DMS79 (cell line): ENCODE results near the gene AGPAT2.
"Not testable (repeated sequence)": the region's sequence is repeated elsewhere in the genome, so short reads cannot be mapped to it uniquely, and the experiment has no call there.

Experiments used
- DNase-seq: peaks from one replicate; lab custom pipeline; 2025; lab: John Stamatoyannopoulos, UW

Gene AGPAT2

GRCh38 chr9:136720251-136720897 is 33.1 kb upstream of the AGPAT2 start:
- no peak for DNase-seq

- DNase-seq, result no peak
These were observed 32.1 kb upstream of the AGPAT2 start for GRCh38 chr9:136719195-136719880.

DNA sequence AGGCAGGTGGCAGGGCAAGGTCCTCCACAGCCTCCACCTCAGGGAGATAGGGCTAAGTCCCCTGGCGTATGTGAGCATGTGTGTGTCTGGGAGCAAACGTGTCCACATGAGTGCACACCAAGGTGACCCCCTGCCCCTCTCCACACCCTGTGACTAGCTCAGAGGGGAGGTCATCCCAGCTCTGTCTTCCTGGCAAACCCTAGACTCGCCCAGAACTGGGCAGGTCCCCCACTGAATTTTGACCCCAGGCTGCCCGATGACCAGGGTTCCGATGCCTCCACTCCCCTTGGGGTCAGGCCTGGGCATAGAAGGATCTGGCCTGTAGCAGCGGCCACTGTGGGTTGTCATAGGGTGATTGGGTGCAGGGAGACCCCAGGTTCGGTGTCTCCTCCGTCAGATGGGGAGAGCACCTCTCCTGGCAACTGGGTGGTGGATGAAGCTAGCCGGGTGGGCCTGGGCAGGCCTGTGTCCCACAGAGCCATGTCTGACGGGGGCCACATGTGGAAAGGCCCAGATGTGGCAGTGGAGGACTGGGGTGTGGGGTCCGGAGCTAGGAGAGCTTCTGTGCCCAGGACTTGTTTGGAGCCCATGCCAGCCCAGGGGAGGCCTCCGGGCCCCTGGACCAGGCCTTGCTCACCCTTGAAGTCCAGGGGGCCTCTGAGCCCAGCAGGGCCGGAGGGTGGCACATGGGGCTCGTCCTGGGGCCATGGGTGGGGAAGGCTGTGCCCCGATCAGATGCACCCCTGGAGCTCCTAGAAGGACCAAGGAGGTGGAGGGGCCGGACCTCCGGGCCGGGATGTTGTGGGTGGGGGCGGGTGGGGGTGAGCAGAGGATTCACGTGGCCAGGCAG is 31.3 kb upstream of the AGPAT2 start:
- no peak for DNase-seq

GRCh38 chr9:136717399-136717798 is 30.1 kb upstream of the AGPAT2 start:
- DNase-seq, result no peak

GRCh38 chr9:136714893-136715274 is 27.6 kb upstream of the AGPAT2 start:
- DNase-seq, result no peak

- no peak for DNase-seq
These were observed 27.0 kb upstream of the AGPAT2 start for GRCh38 chr9:136714096-136714892.

GRCh38 chr9:136713550-136713949 is 26.3 kb upstream of the AGPAT2 start:
- no peak for DNase-seq

GRCh38 chr9:136712690-136713544 is 25.7 kb upstream of the AGPAT2 start:
- DNase-seq, result no peak

DNA sequence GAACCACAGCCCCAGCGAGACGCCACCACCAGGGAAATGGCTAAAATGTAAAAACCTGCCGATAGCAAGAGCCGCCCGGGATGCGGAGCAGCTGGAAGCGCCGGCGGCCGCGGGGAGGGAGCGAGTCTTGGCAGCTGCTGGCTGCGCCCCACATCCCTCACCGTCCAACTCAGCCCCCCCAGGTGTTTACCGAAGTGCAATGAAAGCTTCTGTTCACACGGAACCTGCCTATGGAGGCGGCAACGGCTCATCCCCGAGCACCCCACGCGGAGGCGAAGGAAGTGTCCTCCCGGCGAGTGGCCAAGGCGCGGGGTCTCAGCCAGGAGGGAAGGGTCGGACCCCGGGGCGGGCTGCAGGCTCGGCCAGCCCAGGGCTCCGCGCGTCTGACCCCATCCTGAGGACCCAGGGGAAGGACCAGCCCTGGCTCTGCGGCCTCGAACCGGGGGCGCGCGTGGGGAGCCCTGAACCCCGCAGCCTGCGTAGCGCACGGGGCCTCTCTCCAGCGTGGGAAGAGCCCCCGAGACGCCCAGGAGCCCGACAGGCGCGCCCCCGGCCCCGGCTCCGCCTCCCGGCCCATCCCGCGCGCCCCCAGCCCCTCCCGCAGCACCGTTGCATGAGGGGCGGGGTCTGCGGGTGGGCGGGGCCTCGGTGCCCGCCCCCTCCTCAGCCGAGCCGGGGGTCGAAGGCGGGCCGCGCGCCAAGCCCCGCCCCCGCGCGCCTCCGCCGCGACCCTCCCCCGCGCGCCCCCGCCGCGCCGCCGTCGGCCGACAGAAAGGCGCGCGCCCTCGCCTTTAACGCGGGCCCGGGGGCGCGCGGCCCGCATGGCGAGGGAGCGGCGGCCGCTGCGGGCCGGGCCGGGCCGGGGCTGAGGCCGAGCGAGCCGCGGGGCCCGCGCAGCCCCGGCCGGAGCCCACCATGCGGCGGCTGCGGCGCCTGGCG is 24.8 kb upstream of the AGPAT2 start, which contains the start of gene DIPK1B:
Gene DIPK1B, plus strand, starts transcription at position 822 of the 939 bp plus-strand sequence. Its CDS starts 94 bp downstream, at position 916.
- no peak for DNase-seq

DNA sequence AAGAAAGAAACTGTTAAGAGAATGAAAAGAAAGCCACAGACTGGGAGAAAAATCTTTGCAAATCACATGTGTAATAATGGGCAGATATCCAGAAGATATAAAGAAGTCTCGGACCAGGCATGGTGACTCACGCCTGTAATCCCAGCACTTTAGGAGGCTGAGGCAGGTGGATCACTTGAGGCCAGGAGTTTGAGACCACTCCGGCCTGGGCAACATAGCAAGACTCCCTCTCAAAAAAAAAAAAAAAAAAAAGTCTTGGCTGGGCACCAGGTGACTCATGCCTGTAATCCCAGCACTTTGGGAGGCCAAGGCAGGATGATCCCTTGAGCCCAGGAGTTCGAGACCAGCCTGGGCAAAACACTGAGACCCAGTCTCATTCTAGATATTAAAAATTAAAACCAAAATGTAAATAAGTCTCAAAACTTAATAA is 24.0 kb upstream of the AGPAT2 start:
- DNase-seq, result not testable (repeated sequence)

DNA sequence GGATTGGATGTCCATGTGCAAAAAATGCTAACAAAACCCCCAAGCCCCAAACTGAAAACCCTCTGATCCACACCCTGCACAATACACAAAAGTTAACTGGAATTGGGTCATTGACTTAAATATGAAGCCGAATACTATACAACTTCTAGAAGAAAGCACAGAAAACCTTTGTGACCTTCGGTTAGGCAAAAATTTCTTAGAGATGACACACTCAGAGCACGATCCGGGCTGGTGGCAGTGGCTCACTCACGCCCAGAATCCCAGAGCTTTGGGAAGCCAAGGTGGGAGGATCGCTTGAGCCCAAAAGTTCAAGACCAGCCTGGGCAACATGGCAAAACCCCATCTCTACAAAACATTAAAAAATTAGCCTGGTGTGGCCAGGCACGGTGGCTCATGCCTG is 23.3 kb upstream of the AGPAT2 start:
- DNase-seq, result no peak

- DNase-seq, result no peak
These were observed 22.3 kb upstream of the AGPAT2 start for GRCh38 chr9:136709454-136710109.

- DNase-seq, result no peak
These were observed 20.7 kb upstream of the AGPAT2 start for GRCh38 chr9:136707849-136708517.

GRCh38 chr9:136707011-136707410 is 19.8 kb upstream of the AGPAT2 start:
- no peak for DNase-seq

GRCh38 chr9:136705564-136705963 is 18.3 kb upstream of the AGPAT2 start:
- no peak for DNase-seq

DNA sequence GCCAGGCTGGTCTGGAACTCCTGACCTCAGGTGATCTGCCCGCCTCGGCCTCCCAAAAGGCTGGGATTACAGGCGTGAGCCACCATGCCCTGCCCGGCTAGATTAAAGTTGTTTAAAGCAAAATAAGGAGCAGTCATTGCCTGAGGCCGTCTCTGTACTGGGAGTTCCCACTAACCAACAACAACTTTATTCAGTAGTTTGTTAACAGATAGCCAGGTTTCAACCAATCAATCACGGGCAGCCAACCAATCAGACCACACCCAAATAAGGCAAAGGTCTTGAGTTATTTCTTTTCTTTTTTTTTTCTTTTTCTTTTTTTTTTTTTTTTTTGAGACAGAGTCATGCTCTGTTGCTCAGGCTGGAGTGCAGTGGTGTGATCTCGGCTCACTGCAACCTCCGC is 17.5 kb upstream of the AGPAT2 start:
- not testable (repeated sequence) for DNase-seq

GRCh38 chr9:136703276-136703860 is 16.1 kb upstream of the AGPAT2 start:
- DNase-seq, result no peak

DNA sequence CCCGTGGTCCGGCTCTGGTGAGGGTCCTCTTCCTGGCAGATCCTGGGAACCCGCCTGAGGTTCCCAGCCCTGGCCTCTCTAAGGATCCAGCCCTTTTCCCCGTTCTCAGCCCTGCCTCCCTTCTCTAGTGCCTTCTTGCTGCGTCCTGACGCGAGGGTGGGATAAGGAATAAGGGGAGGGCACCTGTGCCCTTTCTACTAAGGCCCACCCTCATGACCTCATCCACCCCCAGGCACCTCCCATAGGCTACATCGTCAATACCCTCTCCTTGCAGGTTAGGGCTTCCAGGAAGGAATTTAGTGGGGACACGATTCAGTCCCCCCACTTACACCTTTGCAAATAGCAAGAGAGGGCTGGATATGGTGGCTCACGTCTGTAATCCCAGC is 14.4 kb upstream of the AGPAT2 start:
- DNase-seq, result no peak
